Neural progenitor cell (in vitro differentiated cells): ENCODE measurements around the gene PHLDA2. TPM values are rescaled to one million over a fixed set of nuclear protein-coding genes. Genes with fewer than 3 reads are reported as not detected.

Experiments used
- DNase-seq: peaks from one replicate; pipeline ENCODE4 v3.0.0-alpha.2; 2016; ENCODE audit warnings: low spot score
- H2AFZ ChIP-seq: fragments of 200-600 bp; sonication (generic); replicated peaks from 2 replicates; pipeline ENCODE4 v1.6.1; 2016; ENCODE audit warnings: antibody characterized with exemption
- H3F3A ChIP-seq: fragments of 200-600 bp; sonication (generic); 2 replicates; pipeline ENCODE4 v1.6.1; 2016; ENCODE audit warnings: antibody characterized with exemption, low read depth
- H3K27ac ChIP-seq: fragments of 200-600 bp; sonication (generic); 2 replicates; pipeline ENCODE4 v1.5.1; 2016; ENCODE audit warnings: mild to moderate bottlenecking
- H3K27me3 ChIP-seq: fragments of 200-600 bp; sonication (generic); 2 replicates; pipeline ENCODE4 v1.6.1; 2016; ENCODE audit warnings: mild to moderate bottlenecking, moderate library complexity
- H3K36me3 ChIP-seq: fragments of 200-600 bp; sonication (generic); 2 replicates; pipeline ENCODE4 v1.5.1; 2016
- H3K4me1 ChIP-seq: fragments of 200-600 bp; sonication (generic); 2 replicates; pipeline ENCODE4 v1.6.1; 2016; ENCODE audit warnings: mixed run types
- H3K4me2 ChIP-seq: fragments of 200-600 bp; sonication (generic); 2 replicates; pipeline ENCODE4 v1.6.1; 2016
- H3K4me3 ChIP-seq: fragments of 200-600 bp; sonication (generic); 2 replicates; pipeline ENCODE4 v1.5.1; 2016
- H3K79me2 ChIP-seq: fragments of 200-600 bp; sonication (generic); 2 replicates; pipeline ENCODE4 v1.6.1; 2016; ENCODE audit warnings: low read depth
- H3K9ac ChIP-seq: fragments of 200-600 bp; sonication (generic); 2 replicates; pipeline ENCODE4 v1.6.1; 2016
- H3K9me3 ChIP-seq: fragments of 200-600 bp; sonication (generic); 2 replicates; pipeline ENCODE4 v1.5.1; 2016; ENCODE audit warnings: low read depth
- H4K20me1 ChIP-seq: fragments of 200-600 bp; sonication (generic); 2 replicates; pipeline ENCODE4 v1.6.1; 2016; ENCODE audit warnings: low read depth
- H3K27ac Mint-ChIP-seq: 3 replicates; pipeline ENCODE4 v1.8.0; 2021; ENCODE audit warnings: mixed read lengths
- H3K27me3 Mint-ChIP-seq: 2 replicates; pipeline ENCODE4 v1.8.0; 2022; ENCODE audit warnings: low read depth, mild to moderate bottlenecking, inconsistent platforms, moderate library complexity, mixed read lengths; ENCODE audit not compliant: insufficient read depth
- H3K36me3 Mint-ChIP-seq: 3 replicates; pipeline ENCODE4 v1.8.0; 2021; ENCODE audit warnings: mixed read lengths
- H3K4me1 Mint-ChIP-seq: 3 replicates; pipeline ENCODE4 v1.8.0; 2021; ENCODE audit warnings: mixed read lengths
- H3K4me3 Mint-ChIP-seq: 3 replicates; pipeline ENCODE4 v1.8.0; 2021; ENCODE audit warnings: mild to moderate bottlenecking, moderate library complexity, mixed read lengths
- H3K9me3 Mint-ChIP-seq: 3 replicates; pipeline ENCODE4 v1.8.0; 2020; ENCODE audit warnings: mixed read lengths
- EZH2 ChIP-seq: fragments of 200-600 bp; sonication (generic); IDR thresholded peaks from 2 replicates; pipeline ENCODE4 v1.6.1; 2017; ENCODE audit warnings: antibody characterized with exemption, mild to moderate bottlenecking, moderate library complexity
- EZH2phosphoT487 ChIP-seq: fragments of 200-600 bp; sonication (generic); IDR thresholded peaks from 2 replicates; pipeline ENCODE4 v1.6.1; 2017; ENCODE audit warnings: antibody characterized with exemption
- total RNA-seq: library from RNA; depleted of rRNA; stranded (reverse); fragments of >200 nt; gene quantifications from 2 replicates; pipeline ENCODE4 v1.2.3, GENCODE V29; 2015; ENCODE audit warnings: low replicate concordance
- TF ChIP-seq, protein P1 (sequence below): fragments of 200-600 bp; sonication (generic); IDR thresholded peaks from 2 replicates; pipeline ENCODE4 v1.5.1; 2017; ENCODE audit warnings: antibody characterized with exemption, mild to moderate bottlenecking

PHLDA2 gene
- total RNA-seq, 1 donor from 2014 or later: not detected

DNA sequence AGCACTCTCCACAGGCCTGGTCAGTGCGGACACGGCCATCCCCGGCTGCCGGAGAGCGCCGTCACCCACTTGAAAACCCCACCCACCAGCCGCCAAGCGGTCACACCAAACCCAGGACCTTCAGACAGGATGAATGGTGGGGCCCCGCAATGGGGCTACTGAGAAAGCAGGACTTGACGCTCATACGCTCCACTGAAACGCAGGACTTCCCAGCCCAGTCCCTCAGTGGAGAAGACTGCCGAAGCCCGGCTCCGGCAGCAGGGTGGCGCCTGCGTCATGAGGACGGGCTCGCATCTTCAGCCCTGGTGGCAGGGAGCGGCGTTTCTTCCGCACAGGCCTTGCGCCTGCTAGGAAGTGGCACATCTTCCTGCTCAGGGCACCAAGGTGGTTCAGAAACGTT, 15.3 kb upstream of the PHLDA2 start:
- Histone ChIP-seq H3K9me3 (no peaks in the 10 kb centered on the region), H3K27ac (no peak overlapping the region), H3K4me1 (peaks cover 10% of the 10 kb centered on the region), H3K4me3 (no peak overlapping the region), H3F3A (peaks cover 15% of the 10 kb centered on the region), H2AFZ (no peak overlapping the region), H3K9ac (no peak overlapping the region), H3K4me2 (no peak overlapping the region), H3K79me2 (no peaks in the 10 kb centered on the region), H3K36me3 (no peaks in the 10 kb centered on the region), H4K20me1 (peaks cover 60% of the 10 kb centered on the region), H3K27me3 (no peaks in the 10 kb centered on the region)
- peaks cover 18% of the 10 kb centered on the region for H3K4me1 Mint-ChIP-seq
- no peak overlapping the region for H3K27ac Mint-ChIP-seq
- no peak for DNase-seq
- H3K27me3 Mint-ChIP-seq: peaks cover 2% of the 10 kb centered on the region
- TF ChIP-seq, protein P1, sequence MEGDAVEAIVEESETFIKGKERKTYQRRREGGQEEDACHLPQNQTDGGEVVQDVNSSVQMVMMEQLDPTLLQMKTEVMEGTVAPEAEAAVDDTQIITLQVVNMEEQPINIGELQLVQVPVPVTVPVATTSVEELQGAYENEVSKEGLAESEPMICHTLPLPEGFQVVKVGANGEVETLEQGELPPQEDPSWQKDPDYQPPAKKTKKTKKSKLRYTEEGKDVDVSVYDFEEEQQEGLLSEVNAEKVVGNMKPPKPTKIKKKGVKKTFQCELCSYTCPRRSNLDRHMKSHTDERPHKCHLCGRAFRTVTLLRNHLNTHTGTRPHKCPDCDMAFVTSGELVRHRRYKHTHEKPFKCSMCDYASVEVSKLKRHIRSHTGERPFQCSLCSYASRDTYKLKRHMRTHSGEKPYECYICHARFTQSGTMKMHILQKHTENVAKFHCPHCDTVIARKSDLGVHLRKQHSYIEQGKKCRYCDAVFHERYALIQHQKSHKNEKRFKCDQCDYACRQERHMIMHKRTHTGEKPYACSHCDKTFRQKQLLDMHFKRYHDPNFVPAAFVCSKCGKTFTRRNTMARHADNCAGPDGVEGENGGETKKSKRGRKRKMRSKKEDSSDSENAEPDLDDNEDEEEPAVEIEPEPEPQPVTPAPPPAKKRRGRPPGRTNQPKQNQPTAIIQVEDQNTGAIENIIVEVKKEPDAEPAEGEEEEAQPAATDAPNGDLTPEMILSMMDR: no peak
- no peak for TF ChIP-seq EZH2phosphoT487
- TF ChIP-seq EZH2: no peak
- peaks cover 4% of the 10 kb centered on the region for H3K9me3 Mint-ChIP-seq
- no peak overlapping the region for H3K4me3 Mint-ChIP-seq
- peaks cover 32% of the 10 kb centered on the region for H3K36me3 Mint-ChIP-seq

DNA sequence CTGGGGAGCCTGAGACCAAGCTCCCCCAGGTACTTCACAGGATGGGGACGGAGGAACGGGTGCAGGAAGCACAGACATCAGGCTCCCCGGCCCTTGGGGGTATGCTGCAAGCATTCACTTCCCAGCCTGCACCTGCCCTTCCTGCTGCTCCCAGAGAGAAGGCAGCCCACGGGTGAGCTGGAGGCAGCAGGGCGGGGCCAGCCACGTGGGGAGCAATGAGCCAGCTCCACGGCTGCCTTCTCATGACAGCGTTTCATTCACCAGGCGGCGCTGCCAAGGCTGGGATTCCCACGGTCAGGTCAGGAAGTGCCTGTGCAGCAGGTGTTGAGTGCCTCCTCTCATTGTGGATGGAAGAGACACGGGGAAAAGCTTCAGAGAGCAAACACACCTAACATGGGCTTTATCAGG, 14.5 kb upstream of the PHLDA2 start:
- Histone ChIP-seq H3F3A (peaks cover 20% of the 10 kb centered on the region), H3K79me2 (no peaks in the 10 kb centered on the region), H3K36me3 (no peaks in the 10 kb centered on the region), H3K9ac (no peak overlapping the region), H3K27ac (no peak overlapping the region), H3K27me3 (no peaks in the 10 kb centered on the region), H2AFZ (no peak overlapping the region), H3K9me3 (peaks cover 5% of the 10 kb centered on the region), H3K4me1 (peaks cover 10% of the 10 kb centered on the region), H3K4me3 (no peak overlapping the region), H3K4me2 (no peak overlapping the region), H4K20me1 (peaks cover 52% of the 10 kb centered on the region)
- Mint-ChIP-seq H3K4me3 (no peak overlapping the region), H3K4me1 (peaks cover 18% of the 10 kb centered on the region), H3K27me3 (peaks cover 3% of the 10 kb centered on the region), H3K27ac (no peak overlapping the region), H3K9me3 (peaks cover 12% of the 10 kb centered on the region), H3K36me3 (peaks cover 26% of the 10 kb centered on the region)
- TF ChIP-seq EZH2phosphoT487 (no peak), EZH2 (no peak)
- TF ChIP-seq, protein P1: no peak
- DNase-seq: no peak

DNA sequence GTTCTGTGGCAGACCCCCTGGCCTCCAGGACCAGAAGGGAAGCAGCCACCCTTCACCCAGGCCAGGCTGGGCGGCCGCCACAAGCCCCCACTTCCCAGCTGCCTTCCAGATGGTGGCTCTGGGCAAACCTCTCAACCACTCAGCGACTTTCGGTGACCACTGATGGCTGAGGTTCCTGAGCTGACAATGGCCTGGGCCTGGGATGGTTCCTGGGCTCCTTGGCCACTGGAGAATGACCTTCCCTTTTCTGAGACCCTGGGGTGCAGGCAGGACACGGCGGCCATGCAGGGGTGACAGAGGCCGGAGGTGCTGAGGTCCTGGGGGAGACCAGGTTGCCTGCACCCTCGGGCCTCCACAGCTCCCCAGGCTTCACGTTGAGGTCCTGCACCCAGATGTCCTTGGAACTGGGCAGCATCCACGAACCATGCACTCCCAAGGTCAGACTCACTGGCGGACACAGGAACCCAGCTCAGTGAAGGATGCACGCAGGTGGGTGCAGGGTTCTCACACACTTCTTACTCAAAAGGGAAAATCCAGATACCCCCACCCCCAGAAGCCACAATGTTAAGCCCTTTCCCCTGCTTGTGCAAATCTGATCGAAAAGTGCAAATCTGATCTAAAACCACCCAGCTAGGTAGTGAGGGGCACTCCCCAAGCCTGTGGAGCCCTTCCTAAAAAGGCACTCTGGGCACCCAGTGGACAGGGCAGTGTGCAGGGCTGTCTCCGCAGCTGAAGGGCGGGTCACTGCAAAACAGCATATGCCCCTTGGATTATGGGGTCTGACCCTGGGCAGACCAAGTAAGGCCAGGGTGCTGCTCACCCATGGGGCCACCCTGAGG, 13.9 kb upstream of the PHLDA2 start:
- H3K9me3 Mint-ChIP-seq: peaks cover 19% of the 10 kb centered on the region
- no peak overlapping the region for H3K27ac Mint-ChIP-seq
- no peak overlapping the region for H3K27ac ChIP-seq
- peaks cover 9% of the 10 kb centered on the region for H3K27me3 Mint-ChIP-seq
- no peaks in the 10 kb centered on the region for H3K27me3 ChIP-seq
- H3K4me1 Mint-ChIP-seq: peaks cover 18% of the 10 kb centered on the region
- no peaks in the 10 kb centered on the region for H3K36me3 ChIP-seq
- peaks cover 10% of the 10 kb centered on the region for H3K4me1 ChIP-seq
- H3K79me2 ChIP-seq: no peaks in the 10 kb centered on the region
- H3K4me3 ChIP-seq: no peak overlapping the region
- H3F3A ChIP-seq: peaks cover 25% of the 10 kb centered on the region
- no peak overlapping the region for H3K9ac ChIP-seq
- DNase-seq: no peak
- TF ChIP-seq EZH2phosphoT487: no peak
- TF ChIP-seq, protein P1: no peak
- TF ChIP-seq EZH2: no peak
- no peak overlapping the region for H3K4me3 Mint-ChIP-seq
- peaks cover 8% of the 10 kb centered on the region for H3K9me3 ChIP-seq
- peaks cover 46% of the 10 kb centered on the region for H4K20me1 ChIP-seq
- H3K36me3 Mint-ChIP-seq: peaks cover 27% of the 10 kb centered on the region
- no peak overlapping the region for H3K4me2 ChIP-seq
- no peak overlapping the region for H2AFZ ChIP-seq
